ENCODE data around the gene FAT1.

The FAT1 gene

DNA sequence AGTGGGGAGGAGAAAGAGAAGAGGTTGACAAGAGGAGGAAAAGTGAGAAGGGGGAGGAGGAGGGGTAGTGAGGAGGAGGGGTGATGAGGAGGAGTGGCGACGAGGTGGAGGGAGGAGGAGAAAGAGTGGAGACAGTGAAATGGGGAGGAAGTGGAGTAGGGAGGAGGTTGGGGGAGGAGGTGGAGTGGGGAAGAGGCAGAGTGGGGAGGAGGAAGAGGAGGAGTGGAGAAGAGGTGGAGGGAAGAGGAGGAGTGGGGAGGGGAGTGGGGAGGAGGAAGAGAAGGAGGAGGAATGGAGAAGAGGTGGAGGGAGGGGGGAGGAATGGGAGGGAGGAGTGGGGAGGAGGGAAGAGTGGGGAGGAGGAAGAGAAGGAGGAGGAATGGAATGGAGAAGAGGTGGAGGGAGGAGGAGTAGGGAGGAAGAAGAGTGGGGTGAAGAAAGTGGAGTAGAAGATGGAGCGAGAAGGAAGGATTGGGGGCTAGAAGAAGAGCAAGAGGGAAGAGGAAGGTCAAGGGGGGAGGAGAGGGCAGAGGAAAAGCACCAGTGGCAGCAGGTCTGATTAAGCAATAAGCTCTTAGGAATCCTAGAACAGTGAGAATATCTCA is 118.3 kb downstream of the FAT1 start:
- Histone ChIP-seq H3K27ac (ENCODE audit: low read depth, low read length) (no peak overlapping the region), H3K4me1 (ENCODE audit: insufficient read depth, low read length) (no peaks in the 10 kb centered on the region), H3K9me3 (ENCODE audit: insufficient read depth, low read depth, low read length) (no peaks in the 10 kb centered on the region), H3K4me3 (ENCODE audit: low read length) (no peak overlapping the region), H3K36me3 (ENCODE audit: insufficient read depth, low read length) (peaks cover 96% of the 10 kb centered on the region), H3K9ac (ENCODE audit: low read depth, low read length) (no peak overlapping the region), H3K27me3 (ENCODE audit: insufficient read depth, low read length) (no peaks in the 10 kb centered on the region)
- 88% methylated on average over 3 of the region's 3 CpGs for WGBS

DNA sequence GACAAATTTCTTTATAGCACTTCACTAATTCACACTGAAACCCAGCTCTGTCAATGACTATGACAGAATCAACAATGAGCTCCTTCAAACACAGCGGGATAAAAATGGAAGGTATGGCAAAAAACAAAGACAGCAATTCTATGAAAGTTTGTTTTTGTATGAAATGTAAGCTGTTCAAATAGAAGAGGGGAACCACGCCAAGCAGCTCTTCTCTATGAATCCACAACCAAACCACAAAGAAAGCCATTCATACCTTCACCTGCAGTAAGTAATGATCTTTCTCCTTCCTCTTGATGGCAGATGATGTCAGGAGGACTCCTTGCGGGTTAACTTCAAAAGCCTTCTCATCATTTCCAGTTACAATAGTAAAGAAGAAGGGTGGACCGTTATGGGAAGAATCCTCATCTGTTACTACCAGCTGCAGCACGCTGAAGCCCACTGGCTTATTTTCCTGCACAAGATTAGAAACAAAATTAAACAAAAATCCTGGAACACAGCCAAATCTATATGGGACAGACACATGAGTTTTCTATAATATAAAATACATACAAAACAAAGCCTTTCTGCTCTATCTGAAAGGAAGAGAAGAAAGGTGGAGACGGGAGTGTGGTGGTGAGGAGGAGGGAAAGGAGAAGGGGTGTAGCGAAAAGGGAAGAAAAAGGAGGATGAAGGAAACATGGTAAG is 119.4 kb downstream of the FAT1 start:
- 90% methylated on average over 6 of the region's 7 CpGs for WGBS
- H3K27me3 ChIP-seq (ENCODE audit: insufficient read depth, low read length) = no peaks in the 10 kb centered on the region
- no peaks in the 10 kb centered on the region for H3K9me3 ChIP-seq (ENCODE audit: insufficient read depth, low read depth, low read length)
- H3K4me3 ChIP-seq (ENCODE audit: low read length) = no peak overlapping the region
- H3K36me3 ChIP-seq (ENCODE audit: insufficient read depth, low read length) = peaks cover 96% of the 10 kb centered on the region
- no peak overlapping the region for H3K9ac ChIP-seq (ENCODE audit: low read depth, low read length)
- H3K4me1 ChIP-seq (ENCODE audit: insufficient read depth, low read length) = no peaks in the 10 kb centered on the region
- H3K27ac ChIP-seq (ENCODE audit: low read depth, low read length) = no peak overlapping the region

DNA sequence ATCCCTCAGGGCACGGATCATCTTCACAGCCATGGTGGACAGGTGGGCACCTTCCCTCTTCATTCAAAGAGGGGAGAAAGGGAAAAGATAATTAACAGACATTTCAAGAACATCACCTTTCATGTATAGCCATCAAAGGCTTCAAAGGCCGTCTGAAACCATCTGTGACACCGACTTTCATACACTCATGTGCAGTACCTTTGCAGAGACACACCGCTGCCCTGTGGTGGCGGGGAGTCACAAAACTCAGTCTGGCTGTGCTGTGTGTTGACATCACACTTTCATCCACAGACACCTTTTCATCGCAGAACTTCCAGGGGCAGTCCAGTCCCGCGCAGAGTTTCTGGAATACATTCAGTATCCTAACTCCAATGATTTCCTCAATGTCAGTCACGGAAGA is 120.7 kb downstream of the FAT1 start:
- peaks cover 96% of the 10 kb centered on the region for H3K36me3 ChIP-seq (ENCODE audit: insufficient read depth, low read length)
- H3K27me3 ChIP-seq (ENCODE audit: insufficient read depth, low read length) = no peaks in the 10 kb centered on the region
- no peaks in the 10 kb centered on the region for H3K4me1 ChIP-seq (ENCODE audit: insufficient read depth, low read length)
- H3K27ac ChIP-seq (ENCODE audit: low read depth, low read length) = no peak overlapping the region
- no peak overlapping the region for H3K9ac ChIP-seq (ENCODE audit: low read depth, low read length)
- WGBS = 96% methylated on average over 9 of the region's 9 CpGs
- no peak overlapping the region for H3K4me3 ChIP-seq (ENCODE audit: low read length)
- no peaks in the 10 kb centered on the region for H3K9me3 ChIP-seq (ENCODE audit: insufficient read depth, low read depth, low read length)

DNA sequence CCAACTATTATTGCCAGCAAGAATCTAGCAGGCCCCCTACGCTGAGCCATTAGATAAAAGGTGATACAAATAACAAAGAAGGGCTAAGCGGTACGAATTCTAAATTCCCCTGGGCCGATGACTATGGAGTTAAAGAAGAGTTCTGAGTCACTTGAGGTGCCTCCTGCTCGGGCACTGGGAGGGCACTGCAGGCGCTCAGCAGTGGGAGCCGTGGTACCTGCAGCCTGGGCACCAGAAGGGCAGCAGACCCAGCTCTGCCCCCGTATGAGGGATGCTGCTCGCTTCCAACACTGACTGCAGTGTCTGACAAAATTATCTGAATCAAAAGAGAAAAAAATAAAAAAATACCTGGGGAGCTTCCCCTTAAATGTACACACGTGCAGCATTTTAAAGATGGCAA is 124.2 kb downstream of the FAT1 start:
- Histone ChIP-seq H3K4me1 (ENCODE audit: insufficient read depth, low read length) (no peaks in the 10 kb centered on the region), H3K36me3 (ENCODE audit: insufficient read depth, low read length) (peaks cover 100% of the 10 kb centered on the region), H3K27me3 (ENCODE audit: insufficient read depth, low read length) (no peaks in the 10 kb centered on the region), H3K9me3 (ENCODE audit: insufficient read depth, low read depth, low read length) (no peaks in the 10 kb centered on the region), H3K9ac (ENCODE audit: low read depth, low read length) (no peak overlapping the region), H3K4me3 (ENCODE audit: low read length) (no peak overlapping the region), H3K27ac (ENCODE audit: low read depth, low read length) (no peak overlapping the region)
- 95% methylated on average over 10 of the region's 10 CpGs for WGBS

DNA sequence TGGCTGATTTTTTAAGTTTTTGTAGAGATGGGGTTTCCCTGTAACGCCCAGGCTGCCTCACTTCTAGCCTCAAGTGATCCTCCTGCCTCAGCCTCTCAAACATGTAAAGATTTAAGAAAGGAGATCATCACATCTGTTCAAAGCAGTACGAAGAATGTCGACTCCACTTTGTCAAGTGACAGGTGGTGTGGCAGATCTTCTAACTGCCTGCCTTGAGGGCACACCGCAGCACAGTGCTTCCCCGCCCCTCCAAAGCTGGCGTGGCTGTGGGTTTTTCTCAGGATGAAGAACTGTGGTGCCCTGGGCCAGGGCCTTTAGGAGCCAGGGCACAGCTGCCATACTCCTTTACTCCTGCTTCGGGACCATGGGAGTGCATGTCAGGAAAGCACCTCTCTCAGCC is 125.0 kb downstream of the FAT1 start:
- Histone ChIP-seq H3K27ac (ENCODE audit: low read depth, low read length) (no peak overlapping the region), H3K4me3 (ENCODE audit: low read length) (no peak overlapping the region), H3K27me3 (ENCODE audit: insufficient read depth, low read length) (no peaks in the 10 kb centered on the region), H3K4me1 (ENCODE audit: insufficient read depth, low read length) (no peaks in the 10 kb centered on the region), H3K36me3 (ENCODE audit: insufficient read depth, low read length) (peaks cover 100% of the 10 kb centered on the region), H3K9ac (ENCODE audit: low read depth, low read length) (no peak overlapping the region), H3K9me3 (ENCODE audit: insufficient read depth, low read depth, low read length) (no peaks in the 10 kb centered on the region)
- WGBS = 94% methylated on average over 7 of the region's 7 CpGs

DNA sequence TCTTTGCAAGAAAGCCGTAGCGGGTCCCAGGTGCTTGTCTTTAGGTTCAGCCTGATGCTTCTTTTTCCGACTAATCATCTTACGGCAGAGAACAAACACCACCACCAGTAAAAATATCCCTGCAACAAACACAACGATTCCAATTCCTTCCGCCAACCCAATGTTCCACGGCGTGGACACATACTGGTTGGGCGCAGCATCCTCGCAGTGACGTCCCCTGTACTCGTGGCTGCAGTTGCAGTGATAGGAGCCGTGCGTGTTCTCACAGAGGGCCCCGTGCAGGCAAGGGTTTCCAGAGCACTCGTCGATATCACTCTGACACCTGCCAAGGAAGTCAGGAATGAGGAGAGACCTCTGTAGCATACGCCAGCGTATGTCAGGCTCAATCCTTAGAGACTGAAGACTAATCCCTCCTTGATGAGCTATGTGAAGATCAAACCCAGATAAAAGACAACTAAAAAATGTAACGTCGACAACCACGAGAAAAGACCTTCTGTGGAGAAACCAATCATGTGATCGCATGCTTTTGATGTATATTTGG is 126.7 kb downstream of the FAT1 start:
- Histone ChIP-seq H3K9me3 (ENCODE audit: insufficient read depth, low read depth, low read length) (no peaks in the 10 kb centered on the region), H3K27ac (ENCODE audit: low read depth, low read length) (no peak overlapping the region), H3K4me3 (ENCODE audit: low read length) (no peak overlapping the region), H3K9ac (ENCODE audit: low read depth, low read length) (no peak overlapping the region), H3K36me3 (ENCODE audit: insufficient read depth, low read length) (peaks cover 100% of the 10 kb centered on the region), H3K27me3 (ENCODE audit: insufficient read depth, low read length) (no peaks in the 10 kb centered on the region), H3K4me1 (ENCODE audit: insufficient read depth, low read length) (no peaks in the 10 kb centered on the region)
- 98% methylated on average over 23 of the region's 23 CpGs for WGBS

DNA sequence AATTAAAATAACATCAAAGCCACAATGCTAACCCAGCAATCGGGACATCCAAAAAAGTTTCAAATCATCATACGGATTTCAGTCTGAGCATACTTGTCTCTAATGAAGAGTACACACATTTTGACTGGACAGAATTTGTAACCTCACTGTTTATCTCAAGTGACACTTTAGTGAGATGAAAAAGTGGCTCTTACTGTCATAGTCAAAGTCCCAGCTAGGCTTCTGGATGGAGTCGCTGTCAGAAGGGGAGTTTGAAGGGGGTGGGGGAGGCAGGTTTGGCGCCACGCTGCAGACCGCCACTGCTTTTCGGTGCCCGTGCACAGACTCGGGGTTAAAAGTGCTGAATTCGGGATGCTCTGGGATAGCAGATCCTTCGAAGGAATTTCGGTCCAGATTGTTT is 127.3 kb downstream of the FAT1 start:
- H3K36me3 ChIP-seq (ENCODE audit: insufficient read depth, low read length) = peaks cover 100% of the 10 kb centered on the region

DNA sequence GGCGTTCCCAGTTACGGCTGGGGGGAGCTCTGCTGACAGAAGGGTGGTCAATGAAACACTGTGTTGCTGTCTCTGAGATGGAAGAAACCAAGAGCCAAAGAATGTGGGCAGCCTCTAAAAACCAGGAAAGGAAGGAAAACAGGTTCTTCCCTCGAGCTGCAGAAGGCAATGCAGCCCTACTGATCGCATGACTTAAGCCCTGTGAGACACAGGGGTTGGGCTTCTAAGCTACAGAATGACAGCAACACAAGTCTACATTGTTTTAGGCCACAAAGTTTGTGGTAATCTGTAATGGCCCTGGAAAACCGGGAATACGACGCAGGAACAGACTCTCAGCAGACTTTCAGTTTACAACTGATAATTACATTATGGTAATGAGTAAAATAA is 130.1 kb downstream of the FAT1 start:
- Histone ChIP-seq H3K36me3 (ENCODE audit: insufficient read depth, low read length) (peaks cover 98% of the 10 kb centered on the region), H3K4me3 (ENCODE audit: low read length) (no peak overlapping the region), H3K27ac (ENCODE audit: low read depth, low read length) (no peak overlapping the region), H3K9ac (ENCODE audit: low read depth, low read length) (no peak overlapping the region), H3K9me3 (ENCODE audit: insufficient read depth, low read depth, low read length) (no peaks in the 10 kb centered on the region), H3K4me1 (ENCODE audit: insufficient read depth, low read length) (no peaks in the 10 kb centered on the region), H3K27me3 (ENCODE audit: insufficient read depth, low read length) (no peaks in the 10 kb centered on the region)
- 84% methylated on average over 7 of the region's 7 CpGs for WGBS

More for the DNA sequence above, 127.3 kb downstream of the FAT1 start:
- Histone ChIP-seq H3K27ac (ENCODE audit: low read depth, low read length) (no peak overlapping the region), H3K9ac (ENCODE audit: low read depth, low read length) (no peak overlapping the region), H3K4me1 (ENCODE audit: insufficient read depth, low read length) (no peaks in the 10 kb centered on the region), H3K4me3 (ENCODE audit: low read length) (no peak overlapping the region), H3K27me3 (ENCODE audit: insufficient read depth, low read length) (no peaks in the 10 kb centered on the region), H3K9me3 (ENCODE audit: insufficient read depth, low read depth, low read length) (no peaks in the 10 kb centered on the region)
- WGBS = 97% methylated on average over 12 of the region's 12 CpGs

DNA sequence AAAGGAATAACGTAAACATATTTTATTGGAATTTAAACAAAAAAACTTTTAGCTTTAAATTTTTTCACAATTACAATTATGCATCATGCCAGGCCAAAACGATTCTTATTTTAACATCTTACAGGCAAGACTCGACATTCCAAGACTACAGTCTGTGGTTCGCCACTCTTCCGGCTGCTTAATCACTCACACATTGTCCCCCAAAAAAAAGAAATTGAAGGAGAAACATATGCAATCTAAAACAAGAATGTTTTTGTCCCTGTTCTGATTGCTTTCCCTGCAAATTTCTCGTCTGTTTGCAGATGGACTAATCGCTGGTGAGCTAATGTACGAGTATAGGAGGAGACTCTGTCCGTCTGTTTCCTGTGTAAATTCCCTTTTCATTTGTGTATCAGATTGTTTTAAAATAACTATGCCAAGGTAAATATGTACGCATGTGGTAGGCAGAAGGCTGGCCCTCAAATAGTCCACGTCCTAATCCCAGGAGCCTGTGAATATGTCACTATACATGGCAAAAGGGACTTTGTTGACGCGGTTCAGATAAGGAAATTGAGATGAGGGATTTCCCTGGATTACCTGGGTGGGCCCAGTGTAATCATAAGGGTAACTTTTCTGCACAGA is 130.6 kb downstream of the FAT1 start:
- H3K27ac ChIP-seq (ENCODE audit: low read depth, low read length) = no peak overlapping the region
- no peaks in the 10 kb centered on the region for H3K27me3 ChIP-seq (ENCODE audit: insufficient read depth, low read length)
- H3K36me3 ChIP-seq (ENCODE audit: insufficient read depth, low read length) = peaks cover 98% of the 10 kb centered on the region
- no peaks in the 10 kb centered on the region for H3K4me1 ChIP-seq (ENCODE audit: insufficient read depth, low read length)
- H3K4me3 ChIP-seq (ENCODE audit: low read length) = no peak overlapping the region
- no peak overlapping the region for H3K9ac ChIP-seq (ENCODE audit: low read depth, low read length)
- 97% methylated on average over 12 of the region's 13 CpGs for WGBS
- no peaks in the 10 kb centered on the region for H3K9me3 ChIP-seq (ENCODE audit: insufficient read depth, low read depth, low read length)

DNA sequence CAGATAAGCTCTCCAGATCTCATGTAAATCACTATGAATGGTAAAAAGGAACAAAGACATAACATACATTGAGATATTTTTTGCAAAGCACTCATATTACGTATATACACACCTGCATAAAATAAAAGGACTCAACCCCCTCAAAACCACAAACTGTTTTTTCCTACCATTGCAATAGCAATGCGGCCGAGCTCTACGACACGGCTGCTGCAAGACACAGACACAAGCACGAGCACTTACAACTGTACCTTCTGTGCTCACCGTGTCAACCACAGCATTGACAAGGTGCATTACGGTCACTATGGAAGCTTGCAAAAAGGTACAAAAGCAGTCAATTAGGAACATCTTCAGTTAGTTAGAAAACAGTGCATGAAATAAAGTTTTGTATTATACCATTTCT is 131.2 kb downstream of the FAT1 start:
- Histone ChIP-seq H3K4me3 (ENCODE audit: low read length) (no peak overlapping the region), H3K27me3 (ENCODE audit: insufficient read depth, low read length) (no peaks in the 10 kb centered on the region), H3K9ac (ENCODE audit: low read depth, low read length) (no peak overlapping the region), H3K27ac (ENCODE audit: low read depth, low read length) (no peak overlapping the region), H3K4me1 (ENCODE audit: insufficient read depth, low read length) (no peaks in the 10 kb centered on the region), H3K9me3 (ENCODE audit: insufficient read depth, low read depth, low read length) (no peaks in the 10 kb centered on the region), H3K36me3 (ENCODE audit: insufficient read depth, low read length) (peaks cover 98% of the 10 kb centered on the region)
- 95% methylated on average over 8 of the region's 8 CpGs for whole genome bisulfite sequencing

DNA sequence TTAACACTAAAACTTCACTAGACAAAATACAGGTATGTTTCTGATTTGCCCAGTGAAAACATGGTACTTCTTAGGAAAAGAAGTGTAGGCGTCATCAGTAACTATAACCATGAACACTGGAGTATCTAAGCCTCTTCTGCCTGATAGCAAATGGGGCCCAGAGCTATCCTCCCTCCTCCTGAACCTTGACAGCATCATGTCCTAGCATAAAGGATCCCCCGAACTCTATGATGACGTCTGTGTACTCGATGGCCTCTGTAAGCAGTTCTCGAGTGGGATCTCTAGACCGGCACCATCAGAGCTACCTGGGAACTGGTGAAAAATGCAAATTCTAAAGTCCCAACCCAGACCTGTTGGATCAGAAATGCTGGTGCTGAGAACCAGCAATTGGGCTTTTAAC is 132.0 kb downstream of the FAT1 start:
- Histone ChIP-seq H3K9me3 (ENCODE audit: insufficient read depth, low read depth, low read length) (no peaks in the 10 kb centered on the region), H3K4me3 (ENCODE audit: low read length) (no peak overlapping the region), H3K9ac (ENCODE audit: low read depth, low read length) (no peak overlapping the region), H3K27ac (ENCODE audit: low read depth, low read length) (no peak overlapping the region), H3K27me3 (ENCODE audit: insufficient read depth, low read length) (no peaks in the 10 kb centered on the region), H3K36me3 (ENCODE audit: insufficient read depth, low read length) (peaks cover 98% of the 10 kb centered on the region), H3K4me1 (ENCODE audit: insufficient read depth, low read length) (no peaks in the 10 kb centered on the region)
- WGBS = 93% methylated on average over 6 of the region's 6 CpGs
